Stimulated activated CD8-positive, alpha-beta memory T cell treated with anti-CD3 and anti-CD28 coated beads, Interleukin-4, amount 100 ng/mL, for 1 hour (primary cell): ENCODE data around the gene TAF5L.
"Not testable (repeated sequence)": the region's sequence is repeated elsewhere in the genome, so short reads cannot be mapped to it uniquely, and the experiment has no call there.

Experiments
- DNase-seq, 2 donors: peaks; one replicate each; pipeline ENCODE4 v3.0.0-alpha.2; 2020; ENCODE audit warnings: low read depth in 2 of 2, low spot score in 1 of 2

TAF5L gene

DNA sequence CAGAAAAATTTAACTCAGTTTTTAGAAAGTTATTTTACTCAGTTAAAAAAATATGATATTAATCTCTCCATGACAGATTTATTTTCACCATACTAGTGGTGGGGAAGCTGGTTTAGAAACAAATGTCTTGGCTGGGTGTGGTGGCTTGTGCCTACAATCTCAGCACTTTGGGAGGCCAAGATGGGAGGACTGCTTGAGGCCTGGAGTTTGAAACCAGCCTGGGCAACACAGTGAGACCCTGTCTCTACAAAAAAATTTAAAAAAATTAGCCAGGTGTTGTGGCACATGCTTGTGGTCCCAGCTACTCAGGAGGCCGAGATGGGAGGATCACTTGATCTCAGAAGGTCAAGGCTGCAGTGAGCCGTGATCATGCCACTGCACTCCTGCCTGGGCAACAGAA lies 17.3 kb downstream of the TAF5L start:
- no peak for DNase-seq

DNA sequence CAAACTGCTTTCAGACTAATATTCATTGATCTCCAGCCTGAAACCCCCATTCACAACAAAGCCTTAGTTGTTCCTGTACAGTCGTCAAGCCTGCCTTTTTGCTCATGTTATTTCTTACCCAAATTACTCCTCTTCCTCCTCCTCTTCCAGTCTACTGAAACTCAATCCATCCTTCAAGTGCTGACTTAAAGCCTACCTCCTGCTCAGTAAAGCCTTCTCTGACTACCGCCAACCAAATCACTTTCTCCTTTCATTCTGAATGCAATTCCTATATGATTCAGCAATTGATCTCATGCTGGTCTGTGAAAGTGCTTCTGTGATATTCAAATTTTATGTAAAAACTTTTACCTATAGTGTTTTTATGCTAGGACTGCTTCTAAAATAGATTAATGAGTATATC lies 18.6 kb downstream of the TAF5L start:
- DNase-seq, result no peak

DNA sequence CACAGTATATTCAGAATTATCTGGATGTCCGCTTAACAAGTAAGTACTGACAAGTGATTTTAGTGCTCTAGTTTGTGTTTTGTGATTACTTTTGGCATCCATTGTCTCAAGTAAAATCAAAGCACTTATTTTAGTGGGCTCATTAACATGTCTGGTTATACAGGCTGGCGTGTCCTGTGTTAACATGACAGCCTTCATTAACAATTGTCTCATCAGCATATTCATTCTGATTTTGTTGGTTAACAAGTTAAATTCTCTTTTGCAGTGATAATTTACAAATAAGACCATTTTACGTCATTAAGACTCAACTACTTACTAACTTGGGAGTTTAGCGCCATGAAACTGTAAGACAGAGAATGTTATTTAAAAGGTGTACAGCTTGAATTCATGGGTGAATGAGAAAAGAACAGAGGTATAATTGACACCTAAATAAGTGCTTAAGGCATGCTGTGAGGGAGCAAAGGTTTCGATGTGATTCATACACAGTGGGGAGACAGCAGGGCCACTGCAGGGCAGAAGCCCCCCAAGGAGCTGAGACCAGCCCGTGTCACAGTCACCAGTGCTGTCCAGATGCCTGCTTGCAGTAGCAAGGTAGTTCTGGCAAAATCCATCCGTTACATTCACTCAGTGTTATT lies 22.4 kb downstream of the TAF5L start:
- DNase-seq, result no peak

DNA sequence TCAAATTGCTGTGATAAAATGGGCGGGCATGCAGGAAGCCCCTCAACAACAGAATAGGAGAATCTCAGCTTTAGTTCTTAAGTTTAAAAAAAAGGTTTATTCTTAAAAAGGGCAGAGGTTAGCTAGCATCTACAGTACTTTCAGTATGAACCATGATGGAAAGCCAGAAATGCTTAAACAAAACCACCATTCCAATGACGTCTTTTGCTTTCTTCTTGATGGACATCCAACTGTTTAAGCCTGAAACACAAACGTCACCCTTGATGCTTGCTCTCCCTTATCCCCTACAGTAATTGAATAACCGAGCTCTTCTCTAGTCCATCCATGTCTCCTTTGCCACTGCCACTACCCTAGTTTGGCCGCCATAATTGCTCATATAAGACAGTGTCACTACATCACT lies 25.7 kb downstream of the TAF5L start:
- DNase-seq, result no peak

DNA sequence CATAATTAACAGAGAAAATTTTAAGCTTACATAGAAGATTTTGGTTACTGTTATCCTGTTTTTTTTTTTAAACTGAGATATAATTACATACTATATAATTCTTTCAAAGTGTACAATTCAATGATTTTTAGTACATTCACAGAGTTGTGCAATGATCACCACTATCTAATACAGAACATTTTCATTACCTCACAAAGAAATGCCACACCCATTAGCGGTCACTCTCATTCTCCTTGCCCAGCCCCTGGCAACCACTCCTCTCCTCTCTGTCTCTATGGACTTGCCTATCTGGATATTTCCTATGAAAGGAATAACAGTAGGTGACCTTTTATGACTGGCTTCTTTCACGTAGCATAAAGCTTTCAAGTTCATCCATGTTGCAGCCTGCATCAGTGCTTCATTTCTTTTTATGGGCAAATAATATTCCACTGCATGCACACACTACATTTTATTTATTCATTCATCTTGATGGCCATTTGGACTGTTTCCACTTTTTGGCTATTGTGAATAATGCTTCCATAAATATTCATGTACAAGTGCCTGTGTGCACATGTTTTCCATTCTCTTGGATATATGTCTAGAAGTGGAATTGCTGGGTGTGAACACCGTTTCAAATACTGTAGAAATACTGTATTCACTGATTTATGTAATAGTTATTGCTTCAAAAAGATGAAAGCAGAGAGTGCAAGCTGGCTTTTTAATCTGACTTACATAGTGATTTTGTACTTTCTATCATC lies 26.5 kb downstream of the TAF5L start:
- no peak for DNase-seq

DNA sequence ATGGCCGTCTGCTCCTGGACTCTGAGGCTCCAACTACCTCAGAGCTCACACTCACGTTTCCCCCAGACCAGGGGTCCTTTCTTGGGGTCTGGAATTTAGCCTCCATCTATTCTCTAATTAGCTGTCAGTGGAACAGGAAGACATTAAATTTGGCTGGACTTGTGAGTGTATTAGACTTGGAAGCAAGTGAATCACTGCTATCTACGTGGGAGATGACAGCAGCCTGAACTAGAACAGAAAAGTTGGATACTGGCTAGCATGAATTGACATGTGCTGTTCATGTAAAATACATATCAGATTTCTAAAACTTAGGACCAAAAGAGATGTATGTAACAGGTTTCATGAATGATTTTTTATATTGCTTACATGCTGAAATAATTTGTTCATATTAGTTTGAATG lies 28.0 kb downstream of the TAF5L start:
- no peak for DNase-seq

DNA sequence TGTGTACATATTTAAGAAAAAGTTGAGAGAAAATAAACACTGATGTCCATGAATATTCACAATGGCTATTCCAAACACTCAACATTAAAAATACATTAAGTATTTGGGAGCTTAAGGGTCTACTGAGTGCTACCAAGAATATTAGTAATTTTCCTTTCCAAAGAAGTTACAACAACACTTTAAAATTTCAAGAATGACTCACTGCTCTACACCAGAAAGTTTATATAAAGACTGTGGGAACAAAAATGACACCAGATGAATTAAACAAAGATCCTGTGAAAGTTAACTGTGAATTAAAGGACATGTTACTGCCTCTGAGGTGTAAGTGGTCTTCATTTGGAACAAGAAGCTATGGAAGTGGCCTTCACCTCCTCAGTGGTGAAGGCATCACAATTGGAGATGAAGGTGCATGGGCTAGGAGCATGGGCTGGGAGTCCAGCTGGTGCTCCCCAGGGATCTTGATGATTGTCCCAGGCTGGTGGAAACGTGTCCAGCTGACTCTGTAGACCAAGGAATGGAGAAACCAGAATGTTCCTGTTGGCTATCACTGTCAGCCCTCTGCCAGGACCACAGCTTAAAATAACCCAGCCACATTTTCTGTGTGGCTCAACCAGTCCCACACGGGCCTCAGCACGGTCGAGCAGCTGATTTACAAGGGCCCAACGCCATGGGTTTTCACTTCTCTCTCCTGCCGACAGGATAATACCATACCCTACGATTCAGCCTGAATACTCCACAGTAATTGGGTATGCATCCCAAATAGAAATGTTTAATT lies 28.8 kb downstream of the TAF5L start:
- no peak for DNase-seq

DNA sequence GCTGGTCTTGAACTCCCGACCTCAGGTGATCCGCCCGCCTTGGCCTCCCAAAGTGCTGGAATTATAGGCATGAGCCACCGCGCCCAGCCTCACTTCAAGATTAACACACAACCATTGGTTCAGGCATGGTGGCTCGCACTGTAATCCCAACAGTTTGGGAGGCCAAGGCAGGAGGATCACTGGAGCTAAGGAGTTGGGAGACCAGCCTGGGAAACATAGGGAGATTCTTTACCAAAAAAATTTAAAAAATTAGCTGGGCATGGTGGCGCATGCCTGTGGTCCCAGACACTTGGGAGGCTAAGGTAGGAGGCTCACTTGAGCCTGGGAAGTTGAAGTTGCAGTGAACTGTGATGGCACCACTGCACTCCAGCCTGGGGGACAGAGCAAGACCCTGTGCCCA lies 30.0 kb downstream of the TAF5L start:
- DNase-seq, result not testable (repeated sequence)

DNA sequence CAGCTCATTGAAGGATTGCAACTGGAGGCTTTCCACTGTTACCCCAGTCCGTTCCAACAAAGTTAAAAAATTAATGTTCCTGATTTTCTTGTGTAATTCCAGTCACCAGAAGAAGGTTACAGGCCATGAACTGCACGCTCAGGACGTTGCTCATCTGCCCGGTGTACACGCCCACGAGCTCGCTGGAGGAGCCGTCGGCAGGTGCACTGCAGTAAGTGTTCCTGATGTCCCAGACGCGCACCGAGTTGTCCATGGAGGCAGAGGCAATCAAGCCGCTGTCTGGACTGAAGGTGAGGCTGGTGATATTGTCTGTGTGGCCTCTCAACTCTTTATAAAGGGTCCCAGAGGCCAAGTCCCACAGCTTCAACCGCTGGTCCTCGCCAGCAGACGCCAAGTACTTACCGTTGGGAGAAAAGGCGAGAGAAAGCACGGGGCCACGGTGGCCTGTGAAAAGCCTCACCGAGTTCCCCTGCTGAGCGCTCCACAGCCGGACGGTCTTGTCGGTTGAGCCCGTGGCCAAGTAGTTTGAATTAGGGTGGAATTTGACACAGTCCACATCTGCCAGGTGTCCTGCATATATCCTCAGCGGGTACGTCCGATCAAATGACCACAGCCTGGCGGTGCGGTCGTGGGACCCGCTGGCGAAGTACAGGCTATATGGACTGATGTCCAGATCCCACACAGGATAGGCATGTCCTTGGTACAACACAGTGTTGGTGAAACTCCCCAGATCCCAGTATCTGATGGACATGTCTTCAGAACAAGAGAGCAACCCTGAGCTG lies 31.5 kb downstream of the TAF5L start:
- no peak for DNase-seq

DNA sequence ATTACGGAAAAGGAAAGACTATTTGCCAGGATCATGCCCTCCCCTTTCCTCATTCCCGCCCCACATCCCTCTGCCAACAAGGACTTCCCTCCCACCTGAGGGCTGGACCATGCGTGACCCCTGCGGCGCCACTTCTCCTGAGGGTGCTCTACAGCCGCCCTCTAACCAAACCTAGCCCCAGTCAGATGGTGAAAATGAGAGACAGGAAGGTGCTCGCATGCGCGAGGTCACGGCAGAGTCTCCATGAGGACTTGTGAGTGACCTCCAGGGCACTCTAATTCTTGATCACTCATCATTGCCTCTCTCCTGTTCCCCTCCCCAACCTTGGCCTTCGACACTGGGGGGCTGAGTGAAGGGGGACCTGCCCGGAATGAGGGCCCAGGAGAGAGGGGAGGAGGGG lies 32.1 kb downstream of the TAF5L start:
- no peak for DNase-seq

DNA sequence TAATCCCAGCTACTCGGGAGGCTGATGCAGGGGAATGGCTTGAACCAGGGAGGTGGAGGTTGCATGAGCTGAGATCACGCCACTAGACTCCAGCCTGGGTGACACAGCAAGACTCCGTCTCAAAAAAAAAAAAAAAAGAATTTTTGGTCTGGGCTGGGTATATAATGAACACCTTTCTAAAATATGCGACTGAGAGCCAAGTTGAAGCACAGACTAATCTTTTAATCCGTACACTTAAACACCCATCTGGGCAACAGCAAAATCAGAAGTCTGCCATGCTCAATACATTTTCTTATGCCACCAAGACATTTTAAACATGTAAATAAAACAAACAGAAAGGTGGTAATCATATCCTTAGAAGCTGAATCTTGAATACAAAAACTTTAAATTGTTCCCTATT lies 35.8 kb downstream of the TAF5L start:
- DNase-seq, result no peak

DNA sequence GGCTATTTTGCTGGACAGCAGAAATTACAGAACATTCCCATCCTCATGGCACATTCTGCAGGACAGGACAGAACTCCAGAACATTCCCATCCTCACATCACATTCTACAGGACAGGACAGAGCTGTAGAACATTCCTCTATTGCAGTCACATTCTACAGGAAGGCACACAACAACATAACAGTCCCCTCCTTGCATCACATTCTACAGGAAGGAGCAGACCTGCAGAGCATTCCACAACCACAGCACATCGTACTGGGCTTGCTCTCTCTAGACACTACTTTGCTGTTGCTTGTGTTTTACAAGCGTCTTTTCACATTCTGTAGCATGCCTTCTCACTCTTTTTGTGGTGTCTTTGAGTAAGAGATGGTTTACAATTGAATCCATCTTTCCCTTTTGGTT lies 40.6 kb downstream of the TAF5L start:
- no peak for DNase-seq

DNA sequence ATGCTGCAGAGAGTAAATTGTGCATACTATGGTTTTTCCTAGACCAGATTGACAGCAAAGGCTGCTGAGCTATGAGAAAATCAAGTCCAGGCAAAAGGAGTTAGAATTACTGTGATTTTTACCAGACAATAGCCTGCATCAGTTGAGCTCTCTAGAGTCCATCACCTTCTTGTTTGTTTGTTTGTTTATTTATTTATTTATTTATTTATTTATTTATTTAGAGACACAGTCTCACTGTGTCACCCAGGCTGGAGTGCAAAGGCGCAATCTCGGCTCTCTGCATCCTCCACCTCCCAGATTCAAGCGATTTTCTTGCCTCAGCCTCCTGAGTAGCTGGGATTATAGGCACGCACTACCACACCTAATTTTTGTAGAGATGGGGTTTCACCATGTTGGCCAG lies 43.2 kb downstream of the TAF5L start:
- DNase-seq, result no peak

DNA sequence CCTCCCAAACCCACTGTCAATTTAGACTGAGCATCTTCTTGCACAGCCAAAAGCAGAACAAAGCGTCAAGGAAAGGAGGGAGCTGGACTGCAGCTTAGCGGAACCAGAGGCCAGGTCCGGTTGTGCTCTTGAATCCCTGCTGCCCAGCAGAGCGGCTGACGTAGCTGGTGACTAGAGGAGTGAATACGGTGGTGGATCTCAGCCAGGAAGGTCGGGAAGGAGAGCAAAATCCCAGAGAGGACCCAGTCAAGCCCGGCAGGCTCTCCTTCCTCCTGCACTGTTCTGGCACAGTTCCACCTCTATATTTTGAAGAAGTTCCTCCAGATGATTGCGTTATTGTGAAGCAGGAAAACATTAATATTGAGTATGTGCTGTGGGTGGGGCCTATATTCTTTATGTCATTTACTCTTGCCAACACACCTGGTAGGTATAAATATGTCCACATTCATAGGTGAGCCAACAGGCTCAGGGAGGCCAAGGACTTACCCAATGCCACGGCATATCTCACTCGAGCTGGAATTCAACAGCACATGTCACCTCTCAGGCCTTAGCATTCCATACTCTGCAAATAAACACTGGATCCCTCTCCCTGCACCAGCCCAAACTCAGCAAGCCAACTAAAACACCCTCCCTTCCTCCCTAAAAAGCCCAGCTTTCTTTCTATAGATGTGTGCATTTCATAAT lies 43.8 kb downstream of the TAF5L start:
- DNase-seq, result no peak

DNA sequence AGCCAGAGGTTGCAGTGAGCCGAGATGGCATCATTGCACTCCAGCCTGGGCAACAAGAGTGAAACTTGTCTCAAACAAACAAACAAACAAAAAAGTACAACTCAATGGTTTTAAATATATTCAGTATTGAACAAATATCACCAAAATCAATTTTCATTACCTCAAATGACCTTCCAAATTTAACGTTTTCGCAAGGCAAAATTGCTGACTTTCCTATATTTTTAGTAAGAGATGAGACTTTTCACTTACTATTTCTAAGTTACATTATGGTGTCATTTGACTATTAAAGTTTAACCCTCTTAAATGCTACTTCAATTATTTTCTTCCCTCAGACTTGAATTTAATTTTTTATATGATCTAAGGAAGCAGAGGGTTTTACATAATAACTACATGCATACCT lies 44.4 kb downstream of the TAF5L start:
- no peak for DNase-seq

DNA sequence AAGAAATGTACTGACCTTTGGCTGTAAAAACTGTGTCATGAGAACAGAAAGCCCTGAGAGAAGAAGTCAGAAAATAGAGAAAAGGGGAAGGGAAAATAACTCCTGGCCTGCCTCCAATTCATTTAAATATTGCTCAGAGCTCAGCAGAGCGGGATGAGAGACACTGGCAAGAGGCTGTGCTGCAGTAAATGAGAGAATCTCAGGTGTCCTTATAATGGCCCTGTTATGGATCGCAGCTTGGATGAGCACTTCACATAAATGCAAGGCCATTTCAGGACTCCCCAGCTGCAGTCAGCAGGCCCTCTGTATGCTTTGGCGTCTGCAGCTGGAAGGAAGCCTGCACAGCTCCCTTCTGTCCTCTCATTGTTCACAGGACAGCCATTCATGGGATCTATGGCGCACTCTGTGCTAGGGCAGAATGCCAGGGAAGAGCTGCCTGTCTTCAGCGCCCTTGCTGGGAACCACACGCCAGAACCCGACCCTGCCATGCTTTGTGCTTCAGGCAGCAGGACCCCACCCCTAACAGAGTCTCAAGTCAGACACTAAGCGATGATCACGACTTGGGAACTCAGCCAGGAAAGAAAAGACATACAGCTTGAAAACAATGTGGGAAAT lies 46.8 kb downstream of the TAF5L start:
- no peak for DNase-seq

DNA sequence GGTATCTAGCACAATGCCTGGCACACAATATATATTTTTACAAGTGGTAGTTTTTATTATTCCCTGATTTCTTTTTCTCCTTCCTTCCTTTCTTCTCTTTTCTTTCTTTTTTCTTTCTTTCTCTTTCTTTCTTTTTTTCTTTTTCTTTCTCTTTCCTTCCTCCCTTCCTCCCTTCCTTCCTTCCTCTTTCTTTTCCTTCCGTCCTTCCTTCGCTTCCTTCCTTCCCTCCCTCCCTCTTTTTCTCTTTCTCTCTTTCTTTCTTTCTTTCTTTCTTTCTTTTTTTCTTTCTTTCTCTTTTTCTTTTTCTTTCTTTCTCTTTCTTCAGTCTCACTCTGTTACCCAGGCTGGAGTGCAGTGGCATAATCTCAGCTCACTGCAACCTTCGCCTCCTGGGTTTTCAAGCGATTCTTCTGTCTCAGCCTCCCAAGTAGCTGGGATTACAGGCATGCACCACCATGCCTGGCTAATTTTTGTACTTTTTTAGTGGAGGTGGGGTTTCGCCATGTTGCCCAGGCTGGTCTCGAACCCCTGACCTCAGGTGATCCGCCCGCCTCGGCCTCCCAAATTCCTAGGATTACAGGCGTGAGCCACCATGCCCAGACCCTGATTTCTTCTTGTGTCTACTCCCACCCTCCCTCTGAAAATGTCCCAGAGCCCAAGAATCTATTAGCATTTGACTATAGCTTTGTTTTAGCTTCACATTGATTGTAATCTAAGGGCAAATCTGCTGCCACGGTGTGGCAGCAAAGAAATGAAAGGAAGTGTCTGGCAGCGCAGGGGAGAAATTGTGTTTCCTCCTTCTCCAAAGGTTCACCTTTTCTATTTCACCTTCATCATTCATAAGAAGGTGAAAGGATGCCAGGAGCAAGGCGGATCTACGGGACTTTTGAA lies 47.5 kb downstream of the TAF5L start:
- DNase-seq, result no peak

DNA sequence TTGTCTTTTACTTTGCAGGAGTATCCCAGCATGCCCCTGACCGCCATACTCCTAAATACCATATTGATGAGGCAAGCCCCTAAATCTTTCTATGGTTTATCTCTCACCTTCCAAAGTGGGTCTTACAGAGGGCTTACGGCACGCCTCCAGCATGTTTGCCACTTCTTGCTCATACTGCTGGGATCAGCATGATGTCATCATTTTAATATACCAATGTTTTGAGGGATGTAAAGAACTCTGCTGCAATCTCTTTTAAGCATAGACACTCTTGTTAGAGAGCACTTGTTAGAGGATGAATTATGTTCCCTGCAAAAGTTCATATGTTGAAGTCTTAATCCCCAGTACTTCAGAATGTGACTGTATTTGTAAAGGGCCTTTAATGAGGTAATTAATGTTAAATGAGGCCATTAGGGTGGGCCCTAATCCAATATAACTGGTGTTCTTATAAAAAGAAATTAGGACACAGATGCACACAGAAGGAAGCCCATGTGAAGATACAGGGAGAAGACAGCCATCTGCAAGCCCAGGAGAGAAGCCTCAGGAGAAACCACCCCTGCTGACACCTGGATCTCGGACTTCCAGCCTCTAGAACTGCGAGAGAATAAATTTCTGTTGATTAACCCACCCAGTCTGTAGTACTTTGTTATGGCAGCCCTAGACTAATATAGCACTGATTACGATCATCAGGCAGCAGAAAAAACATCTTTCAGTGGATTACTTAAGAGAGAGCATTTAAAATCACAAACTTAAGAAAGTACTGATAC lies 51.1 kb downstream of the TAF5L start:
- DNase-seq, result no peak

DNA sequence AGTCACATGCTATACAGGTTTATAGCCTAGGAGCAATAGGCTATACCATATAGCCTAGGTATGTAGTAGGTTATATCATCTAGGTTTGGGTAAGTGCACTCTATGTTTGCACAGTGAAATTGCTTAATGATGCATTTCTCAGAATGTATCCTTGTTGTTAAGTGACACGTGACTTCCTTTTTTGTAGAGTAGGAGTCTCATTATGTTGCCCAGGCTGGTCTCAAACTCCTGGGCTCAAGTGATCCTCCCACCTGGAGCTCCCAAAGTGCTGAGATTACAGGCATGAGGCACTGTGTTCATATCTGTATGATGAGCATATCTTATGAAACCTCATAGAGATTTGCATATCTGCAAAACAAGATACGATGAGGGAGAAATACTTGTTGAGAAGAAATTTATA lies 53.6 kb downstream of the TAF5L start:
- no peak for DNase-seq
